ENCODE data around the gene SNX20. TPM values are rescaled to one million over a fixed set of nuclear protein-coding genes. Genes with fewer than 3 reads are reported as not detected.

SNX20 gene
- total RNA-seq, 1 donor from 2014 or later: 0.69 TPM

DNA sequence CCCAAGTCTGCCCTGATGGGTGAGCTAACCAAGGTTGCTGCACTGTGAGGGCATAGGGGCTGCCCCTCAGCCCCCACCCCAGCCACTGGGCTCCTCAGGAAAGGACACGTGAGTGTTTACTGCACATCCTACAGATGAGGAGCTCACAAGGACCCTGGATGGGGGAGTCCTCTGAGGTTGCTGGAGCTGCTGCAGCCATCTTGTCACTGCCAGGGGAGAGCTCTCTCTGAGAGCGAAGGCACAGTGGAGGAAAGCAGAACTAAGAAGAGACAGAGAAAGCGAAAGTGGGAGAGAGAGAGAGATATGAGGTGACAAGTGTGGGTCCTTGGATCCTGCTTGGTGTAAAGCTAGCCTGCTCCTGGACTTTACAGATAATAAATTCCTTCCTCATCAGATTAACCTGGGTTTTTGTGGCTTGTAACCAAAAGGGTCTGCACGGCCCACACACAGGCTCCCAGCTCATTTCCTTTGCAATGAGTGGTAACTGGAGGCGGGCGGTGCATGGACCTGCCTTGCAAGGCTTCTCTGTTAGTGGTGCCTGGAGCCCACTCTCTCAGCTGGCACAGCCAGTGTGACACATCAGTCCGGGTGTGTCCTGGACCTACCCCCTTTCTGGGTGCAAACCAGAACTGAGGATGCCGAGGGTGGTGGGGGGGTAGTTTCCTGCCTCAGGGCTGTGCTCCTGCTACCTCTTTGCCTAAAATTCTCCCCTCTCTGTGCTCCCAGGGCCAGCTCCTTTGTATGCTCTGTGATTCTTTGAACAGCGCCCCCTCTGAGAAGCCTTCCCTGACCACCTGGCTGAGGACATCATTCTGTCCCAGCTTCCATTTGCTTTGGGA is 14.2 kb downstream of the SNX20 start:
- H3K36me3 ChIP-seq: no peaks in the 10 kb centered on the region
- intact Hi-C loops (cut with micrococcal nuclease): loop anchor here (10.0 kb wide), 1 partner anchor 452 kb away; no protein-coding TSS in a partner anchor
- no peak for DNase-seq
- H3K27ac ChIP-seq (replicated peaks): no peak overlapping the region
- no peaks in the 10 kb centered on the region for H3K27me3 ChIP-seq (ENCODE audit: low read depth)
- no peak overlapping the region for H3K4me3 ChIP-seq
- peaks cover 9% of the 10 kb centered on the region for H3K9me3 ChIP-seq (replicated peaks)
- TF ChIP-seq, protein P1, sequence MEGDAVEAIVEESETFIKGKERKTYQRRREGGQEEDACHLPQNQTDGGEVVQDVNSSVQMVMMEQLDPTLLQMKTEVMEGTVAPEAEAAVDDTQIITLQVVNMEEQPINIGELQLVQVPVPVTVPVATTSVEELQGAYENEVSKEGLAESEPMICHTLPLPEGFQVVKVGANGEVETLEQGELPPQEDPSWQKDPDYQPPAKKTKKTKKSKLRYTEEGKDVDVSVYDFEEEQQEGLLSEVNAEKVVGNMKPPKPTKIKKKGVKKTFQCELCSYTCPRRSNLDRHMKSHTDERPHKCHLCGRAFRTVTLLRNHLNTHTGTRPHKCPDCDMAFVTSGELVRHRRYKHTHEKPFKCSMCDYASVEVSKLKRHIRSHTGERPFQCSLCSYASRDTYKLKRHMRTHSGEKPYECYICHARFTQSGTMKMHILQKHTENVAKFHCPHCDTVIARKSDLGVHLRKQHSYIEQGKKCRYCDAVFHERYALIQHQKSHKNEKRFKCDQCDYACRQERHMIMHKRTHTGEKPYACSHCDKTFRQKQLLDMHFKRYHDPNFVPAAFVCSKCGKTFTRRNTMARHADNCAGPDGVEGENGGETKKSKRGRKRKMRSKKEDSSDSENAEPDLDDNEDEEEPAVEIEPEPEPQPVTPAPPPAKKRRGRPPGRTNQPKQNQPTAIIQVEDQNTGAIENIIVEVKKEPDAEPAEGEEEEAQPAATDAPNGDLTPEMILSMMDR (IDR thresholded peaks at IDR 0.05; ENCODE audit: borderline replicate concordance): no peak
- H3K4me1 ChIP-seq: peaks cover 21% of the 10 kb centered on the region

DNA sequence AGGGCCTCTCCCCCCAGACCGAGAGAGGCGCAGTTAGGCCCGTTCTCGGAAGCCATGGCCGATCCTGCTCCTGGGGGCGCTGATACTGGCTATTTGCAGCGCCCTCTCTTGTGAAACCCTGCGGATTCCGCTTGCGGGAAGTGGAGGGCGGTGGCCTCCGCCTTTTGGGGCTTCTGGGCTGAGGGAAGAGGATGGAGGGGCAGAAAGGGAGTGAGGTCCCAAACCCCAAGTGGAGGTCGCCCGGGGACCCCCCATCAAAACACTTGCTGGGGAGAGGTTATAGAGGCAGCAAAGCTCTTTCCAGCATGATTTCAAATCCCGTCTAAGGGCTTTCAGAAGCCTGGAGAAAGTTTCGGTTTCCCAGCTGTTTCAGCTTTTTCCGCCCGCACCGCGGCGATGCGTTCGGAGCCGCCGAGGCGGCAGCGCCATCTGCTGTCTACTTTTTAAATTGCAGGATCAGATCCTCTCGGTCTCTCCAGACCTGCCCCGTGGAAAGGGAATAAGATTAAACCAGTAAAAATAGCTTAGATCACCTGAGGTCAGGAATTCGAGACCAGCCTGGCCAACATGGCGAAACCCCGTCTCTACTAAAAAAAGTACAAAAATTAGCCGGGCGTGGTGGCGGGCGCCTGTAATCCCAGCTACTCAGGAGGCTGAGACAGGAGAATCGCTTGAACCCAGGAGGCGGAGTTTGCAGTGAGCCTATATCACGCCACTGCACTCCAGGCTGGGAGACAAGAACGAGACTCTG is 15.8 kb downstream of the SNX20 start:
- Histone ChIP-seq H3K27me3 (ENCODE audit: low read depth) (no peaks in the 10 kb centered on the region), H3K36me3 (no peaks in the 10 kb centered on the region), H3K9me3 (replicated peaks) (no peaks in the 10 kb centered on the region), H3K4me3 (peak overlapping the region; percentile 63), H3K27ac (replicated peaks) (peak overlapping the region; percentile 76), H3K4me1 (peaks cover 21% of the 10 kb centered on the region)
- intact Hi-C loops (cut with micrococcal nuclease): loop anchor here (10.0 kb wide), 1 partner anchor 451 kb away; no protein-coding TSS in a partner anchor
- TF ChIP-seq, protein P1 (IDR thresholded peaks at IDR 0.05; ENCODE audit: borderline replicate concordance): peak; percentile 95
- DNase-seq: peak; percentile 74

DNA sequence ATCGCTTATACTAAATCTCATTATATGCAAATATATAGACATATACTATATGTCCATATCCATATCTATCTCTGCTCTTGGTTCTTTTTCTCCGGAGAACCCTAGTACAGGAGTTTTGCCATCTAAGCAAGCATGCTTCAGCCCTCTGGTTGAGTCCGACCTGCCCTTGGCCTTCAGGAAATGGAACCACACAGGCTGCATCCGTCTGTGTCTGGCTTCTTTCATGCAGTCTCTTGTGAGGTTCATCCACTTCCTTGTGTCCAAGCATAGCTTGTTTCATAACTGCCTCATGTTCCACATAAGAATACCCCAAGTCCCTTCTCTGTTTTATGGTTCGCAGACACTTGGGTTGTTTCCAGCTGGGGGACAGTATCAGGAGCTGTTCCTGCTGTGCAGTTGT is 16.8 kb downstream of the SNX20 start:
- Histone ChIP-seq H3K9me3 (replicated peaks) (no peaks in the 10 kb centered on the region), H3K27me3 (ENCODE audit: low read depth) (no peaks in the 10 kb centered on the region), H3K4me1 (peaks cover 21% of the 10 kb centered on the region), H3K36me3 (no peaks in the 10 kb centered on the region), H3K4me3 (no peak overlapping the region), H3K27ac (replicated peaks) (no peak overlapping the region)
- intact Hi-C loops (cut with micrococcal nuclease): loop anchor here (5.0 to 10.0 kb wide), 2 partner anchors 292 to 449 kb away; no protein-coding TSS in a partner anchor
- no peak for DNase-seq
- TF ChIP-seq, protein P1 (IDR thresholded peaks at IDR 0.05; ENCODE audit: borderline replicate concordance): no peak

DNA sequence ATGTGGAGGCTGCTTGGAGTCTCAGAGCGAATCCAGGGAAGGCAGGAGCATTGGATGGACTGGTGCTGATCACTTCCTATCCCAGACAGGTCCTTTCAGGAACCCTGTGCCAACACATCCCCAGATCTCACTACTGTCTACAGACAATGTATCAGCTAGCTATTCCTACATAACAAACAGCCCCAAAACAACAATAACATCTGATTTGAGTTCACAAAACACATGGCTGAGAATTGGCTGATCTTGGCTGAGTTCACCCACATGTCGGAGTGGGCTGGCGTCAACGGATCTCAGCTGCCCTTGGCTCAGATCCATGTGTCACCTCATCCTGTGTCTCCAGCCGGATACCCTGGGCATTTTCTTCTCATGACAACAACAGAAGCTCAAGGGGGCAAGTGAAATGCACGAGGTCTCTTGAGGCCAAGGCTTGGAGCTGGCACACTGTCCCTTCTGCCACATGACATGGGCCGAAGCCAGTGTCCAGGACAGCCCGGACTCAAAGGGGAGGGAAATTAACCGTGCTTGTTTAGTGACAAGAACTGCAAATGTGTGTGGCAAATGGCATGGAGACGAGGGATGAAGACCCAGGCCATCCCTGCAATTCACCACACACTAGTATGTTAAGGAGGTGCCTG is 18.7 kb downstream of the SNX20 start:
- TF ChIP-seq, protein P1 (IDR thresholded peaks at IDR 0.05; ENCODE audit: borderline replicate concordance): no peak
- Histone ChIP-seq H3K36me3 (no peaks in the 10 kb centered on the region), H3K4me1 (peaks cover 8% of the 10 kb centered on the region), H3K4me3 (no peak overlapping the region), H3K9me3 (replicated peaks) (no peaks in the 10 kb centered on the region), H3K27me3 (ENCODE audit: low read depth) (no peaks in the 10 kb centered on the region), H3K27ac (replicated peaks) (no peak overlapping the region)
- no peak for DNase-seq
- intact Hi-C loops (cut with micrococcal nuclease): loop anchor here (5.0 to 10.0 kb wide), 2 partner anchors 290 to 448 kb away; no protein-coding TSS in a partner anchor

DNA sequence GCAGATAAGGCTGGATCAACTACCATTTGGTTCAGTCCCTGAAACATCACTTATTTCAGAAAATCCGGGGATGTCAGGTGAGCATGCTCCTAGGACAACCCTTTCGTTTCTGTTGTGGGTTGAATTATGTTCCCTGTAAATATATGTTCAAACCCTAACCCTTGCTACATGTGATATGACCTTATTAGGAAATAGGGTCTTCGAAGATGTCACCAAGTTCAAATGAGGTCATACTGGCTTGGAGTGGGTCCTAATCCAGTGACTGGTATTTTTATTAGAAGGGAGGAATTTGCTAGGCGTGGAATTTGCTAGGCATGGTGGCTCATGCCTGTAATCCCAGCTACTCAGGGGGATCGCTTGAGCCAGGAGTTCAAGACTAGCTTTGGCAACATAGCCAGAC is 21.3 kb downstream of the SNX20 start:
- Histone ChIP-seq H3K27me3 (ENCODE audit: low read depth) (no peaks in the 10 kb centered on the region), H3K4me3 (no peak overlapping the region), H3K27ac (replicated peaks) (no peak overlapping the region), H3K4me1 (peaks cover under 1% of the 10 kb centered on the region), H3K9me3 (replicated peaks) (no peaks in the 10 kb centered on the region), H3K36me3 (no peaks in the 10 kb centered on the region)
- intact Hi-C loops (cut with micrococcal nuclease): loop anchor here (5.0 to 10.0 kb wide), 2 partner anchors 288 to 445 kb away; no protein-coding TSS in a partner anchor
- TF ChIP-seq, protein P1 (IDR thresholded peaks at IDR 0.05; ENCODE audit: borderline replicate concordance): no peak
- DNase-seq: no peak
